ENCODE results near the gene PPFIBP1. TPM values are rescaled to one million over a fixed set of nuclear protein-coding genes. Genes with fewer than 3 reads are reported as not detected.
"Not testable (repeated sequence)": the region's sequence is repeated elsewhere in the genome, so short reads cannot be mapped to it uniquely, and the experiment has no call there.

The PPFIBP1 gene
- total and polyA plus RNA-seq, 4 donors = 13.6 to 150 (median 63.1) TPM

GRCh38 chr12:27583057-27583797 lies 59.2 kb downstream of the PPFIBP1 start:
- ATAC-seq (ENCODE audit: insufficient read depth, low FRiP score) (no peak), DNase-seq (peak in 2 of 3 donors; percentile 76 to 79)
- Histone ChIP-seq H3K4me1 (ENCODE audit: control insufficient read depth in 5 of 5, insufficient read depth in 5 of 5, low read length in 5 of 5) (peaks cover 5 to 49% (median 24%) of the 10 kb centered on the region in 5 donors), H3K4me3 (no peak overlapping the region), H3K9ac (ENCODE audit: insufficient read depth in 1 of 2, low read length in 2 of 2) (no peak overlapping the region), H3K9me3 (ENCODE audit: control insufficient read depth in 4 of 4, insufficient read depth in 3 of 4, low read length in 3 of 4) (no peaks in the 10 kb centered on the region), H3K27ac (ENCODE audit: low read depth in 1 of 2, low read length in 1 of 2) (peak overlapping the region; percentile 60 to 78), H3K27me3 (ENCODE audit: control insufficient read depth in 3 of 3, insufficient read depth in 3 of 3, low read length in 2 of 3) (no peaks in the 10 kb centered on the region), H3K36me3 (ENCODE audit: control insufficient read depth in 4 of 4, insufficient read depth in 4 of 4, low read length in 4 of 4) (peaks cover 0 to 12% (median 1%) of the 10 kb centered on the region in 4 donors)
- WGBS, 2 donors = 58 to 73% methylated on average over 3 of the region's 3 CpGs
- TF ChIP-seq CTCF (IDR thresholded peaks at IDR 0.05; ENCODE audit: control extremely low read depth, extremely low read depth) = no peak

GRCh38 chr12:27583981-27584380 lies 60.0 kb downstream of the PPFIBP1 start:
- no peak for DNase-seq
- 94% methylated on average over 6 of the region's 6 CpGs for WGBS, 2 donors

GRCh38 chr12:27585739-27586265 lies 61.8 kb downstream of the PPFIBP1 start:
- Histone ChIP-seq H3K27me3 (ENCODE audit: control insufficient read depth in 3 of 3, insufficient read depth in 3 of 3, low read length in 2 of 3) (no peaks in the 10 kb centered on the region), H3K4me1 (ENCODE audit: control insufficient read depth in 5 of 5, insufficient read depth in 5 of 5, low read length in 5 of 5) (peaks cover 5 to 46% (median 24%) of the 10 kb centered on the region in 5 donors), H3K9me3 (ENCODE audit: control insufficient read depth in 4 of 4, insufficient read depth in 3 of 4, low read length in 3 of 4) (no peaks in the 10 kb centered on the region), H3K4me3 (no peak overlapping the region), H3K27ac (ENCODE audit: low read depth in 1 of 2, low read length in 1 of 2) (no peak overlapping the region), H3K9ac (ENCODE audit: insufficient read depth in 1 of 2, low read length in 2 of 2) (no peak overlapping the region), H3K36me3 (ENCODE audit: control insufficient read depth in 4 of 4, insufficient read depth in 4 of 4, low read length in 4 of 4) (peaks cover 0 to 4% (median 0%) of the 10 kb centered on the region in 4 donors)
- no peak for TF ChIP-seq CTCF (IDR thresholded peaks at IDR 0.05; ENCODE audit: control extremely low read depth, extremely low read depth)
- DNase-seq (peak in 2 of 3 donors; percentile 33 to 65), ATAC-seq (ENCODE audit: insufficient read depth, low FRiP score) (no peak)
- whole genome bisulfite sequencing, 2 donors = 35 to 61% methylated on average over 3 of the region's 3 CpGs

More at GRCh38 chr12:27583981-27584380, 60.0 kb downstream of the PPFIBP1 start:
- Histone ChIP-seq H3K36me3 (ENCODE audit: control insufficient read depth in 4 of 4, insufficient read depth in 4 of 4, low read length in 4 of 4) (peaks cover 0 to 8% (median under 1%) of the 10 kb centered on the region in 4 donors), H3K9me3 (ENCODE audit: control insufficient read depth in 4 of 4, insufficient read depth in 3 of 4, low read length in 3 of 4) (no peaks in the 10 kb centered on the region), H3K27ac (ENCODE audit: low read depth in 1 of 2, low read length in 1 of 2) (peak overlapping the region; percentile 2 to 78), H3K27me3 (ENCODE audit: control insufficient read depth in 3 of 3, insufficient read depth in 3 of 3, low read length in 2 of 3) (no peaks in the 10 kb centered on the region), H3K9ac (ENCODE audit: insufficient read depth in 1 of 2, low read length in 2 of 2) (no peak overlapping the region), H3K4me3 (no peak overlapping the region), H3K4me1 (ENCODE audit: control insufficient read depth in 5 of 5, insufficient read depth in 5 of 5, low read length in 5 of 5) (peaks cover 5 to 44% (median 24%) of the 10 kb centered on the region in 5 donors)
- ATAC-seq (ENCODE audit: insufficient read depth, low FRiP score) = no peak
- no peak for TF ChIP-seq CTCF (IDR thresholded peaks at IDR 0.05; ENCODE audit: control extremely low read depth, extremely low read depth)

GRCh38 chr12:27588075-27588730 lies 64.2 kb downstream of the PPFIBP1 start:
- H3K36me3 ChIP-seq (ENCODE audit: control insufficient read depth in 4 of 4, insufficient read depth in 4 of 4, low read length in 4 of 4); H3K9me3 ChIP-seq (ENCODE audit: control insufficient read depth in 4 of 4, insufficient read depth in 3 of 4, low read length in 3 of 4); DNase-seq; H3K4me3 ChIP-seq; H3K27me3 ChIP-seq (ENCODE audit: control insufficient read depth in 3 of 3, insufficient read depth in 3 of 3, low read length in 2 of 3); H3K9ac ChIP-seq (ENCODE audit: insufficient read depth in 1 of 2, low read length in 2 of 2); ATAC-seq (ENCODE audit: insufficient read depth, low FRiP score): not testable (repeated sequence)
- peak overlapping the region in 1 of 2 donors; percentile 6 for H3K27ac ChIP-seq (ENCODE audit: low read depth in 1 of 2, low read length in 1 of 2)
- peaks cover 8 to 48% (median 19%) of the 10 kb centered on the region in 5 donors for H3K4me1 ChIP-seq (ENCODE audit: control insufficient read depth in 5 of 5, insufficient read depth in 5 of 5, low read length in 5 of 5)
- 12 to 32% methylated on average over 2 of the region's 2 CpGs for WGBS, 2 donors

All from lung (tissue), 12 donors.